ENCODE results near the gene TSPAN32.
"Not testable (repeated sequence)": the region's sequence is repeated elsewhere in the genome, so short reads cannot be mapped to it uniquely, and the experiment has no call there.

Gene TSPAN32

GRCh38 chr11:2343502-2343901 is 41.7 kb downstream of the TSPAN32 start:
- no peak for DNase-seq (ENCODE audit: low read depth)

DNA sequence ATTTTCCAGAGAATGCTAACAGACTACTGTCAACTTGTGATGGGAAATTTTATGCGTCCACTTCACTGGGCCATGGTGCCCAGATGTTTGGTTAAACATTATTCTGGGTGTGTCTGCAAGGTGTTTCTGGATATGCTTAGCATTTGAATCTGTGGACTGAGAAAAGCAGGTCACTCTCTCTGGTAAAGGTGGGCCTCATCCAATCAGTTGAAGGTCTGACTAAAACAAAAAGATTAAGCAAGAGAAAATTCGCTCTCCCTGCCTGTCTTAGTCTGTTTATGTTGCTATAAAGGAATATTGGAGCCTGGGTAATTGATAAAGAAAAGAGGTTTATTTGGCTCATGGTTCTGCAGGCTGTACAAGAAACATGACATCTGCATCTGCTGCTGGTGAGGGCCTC is 43.2 kb downstream of the TSPAN32 start:
- no peak for DNase-seq (ENCODE audit: low read depth)

DNA sequence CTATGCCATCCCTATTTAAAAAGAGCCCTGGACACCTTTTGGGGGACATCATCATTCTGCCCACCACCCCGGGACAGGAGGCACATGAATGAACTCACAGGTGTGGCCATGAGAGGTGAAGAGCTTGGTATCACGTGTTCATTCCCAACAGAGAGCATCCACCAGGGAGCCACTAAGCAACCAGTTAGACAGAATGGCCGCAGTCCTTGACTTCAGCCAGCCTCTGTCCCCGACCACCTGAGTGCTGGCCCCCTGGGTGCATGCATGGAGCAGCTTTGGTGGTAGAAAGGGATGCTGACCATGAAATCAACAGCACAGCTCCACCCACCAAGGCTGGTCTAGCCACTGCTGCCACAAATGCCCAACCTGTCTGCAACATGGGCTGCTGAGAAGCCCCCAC is 44.2 kb downstream of the TSPAN32 start:
- no peak for DNase-seq (ENCODE audit: low read depth)

DNA sequence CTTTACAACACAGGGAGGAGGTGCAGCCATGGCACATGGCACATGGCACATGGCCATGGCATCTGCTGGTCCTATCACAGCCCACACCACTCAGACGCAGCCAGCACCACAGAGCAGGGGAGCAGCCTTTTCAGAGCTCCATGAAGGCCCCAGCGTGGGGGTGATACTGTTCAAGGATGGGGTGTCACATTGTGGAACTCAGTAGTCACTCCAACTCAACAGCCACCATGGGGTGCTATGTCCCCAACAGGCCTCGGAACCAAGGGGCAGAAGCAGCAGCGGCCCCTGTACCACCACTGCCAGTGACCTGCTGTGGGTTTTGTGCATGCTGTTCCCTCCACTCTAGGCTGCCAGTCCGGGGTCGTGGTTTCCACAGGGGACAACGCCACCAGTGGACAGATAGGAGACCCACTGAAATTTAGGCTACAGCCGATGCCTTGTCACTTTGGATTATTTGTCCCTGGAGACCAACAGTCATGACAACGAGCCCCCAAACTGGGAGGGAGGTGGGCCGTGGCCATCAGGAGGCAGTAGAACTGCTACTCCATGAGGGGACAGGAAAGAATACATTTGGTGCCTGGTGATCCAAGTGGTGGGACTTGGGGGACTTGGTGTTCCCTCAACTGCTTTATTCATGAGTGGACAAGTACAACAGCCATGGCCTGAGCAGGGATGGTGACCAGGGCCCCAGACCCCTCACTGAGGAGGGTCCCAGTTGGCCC is 44.9 kb downstream of the TSPAN32 start:
- DNase-seq (ENCODE audit: low read depth): no peak

DNA sequence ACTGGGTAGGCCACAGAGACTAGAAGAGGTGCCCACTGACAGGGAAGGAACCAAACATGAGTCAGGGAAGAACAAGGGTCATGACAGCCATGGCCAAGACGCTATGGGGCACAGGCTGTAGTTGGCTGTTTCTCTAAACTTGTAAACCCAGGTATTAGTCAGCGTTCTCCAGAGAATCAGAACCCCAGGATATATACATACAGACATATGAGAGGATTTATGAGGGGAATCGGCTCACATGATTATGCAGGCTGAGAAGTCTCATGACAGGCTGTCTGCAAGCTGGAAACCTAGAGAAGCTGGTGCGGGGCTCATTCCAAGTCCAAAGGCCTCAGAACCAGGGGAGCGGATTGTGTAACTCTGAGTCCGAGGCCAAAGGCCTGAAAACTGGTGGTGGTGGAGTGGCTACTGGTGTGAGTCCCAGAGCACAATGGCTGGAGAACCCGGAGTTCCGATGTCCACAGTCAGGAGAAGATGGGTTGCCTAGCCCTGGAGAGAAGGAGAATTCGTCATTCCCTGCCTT is 45.6 kb downstream of the TSPAN32 start:
- no peak for DNase-seq (ENCODE audit: low read depth)

- DNase-seq (ENCODE audit: low read depth): no peak
Observed at GRCh38 chr11:2348986-2349385, 47.2 kb downstream of the TSPAN32 start.

GRCh38 chr11:2351701-2352100 is 49.9 kb downstream of the TSPAN32 start:
- DNase-seq (ENCODE audit: low read depth): no peak

GRCh38 chr11:2352420-2352819 is 50.6 kb downstream of the TSPAN32 start:
- DNase-seq (ENCODE audit: low read depth): no peak

DNA sequence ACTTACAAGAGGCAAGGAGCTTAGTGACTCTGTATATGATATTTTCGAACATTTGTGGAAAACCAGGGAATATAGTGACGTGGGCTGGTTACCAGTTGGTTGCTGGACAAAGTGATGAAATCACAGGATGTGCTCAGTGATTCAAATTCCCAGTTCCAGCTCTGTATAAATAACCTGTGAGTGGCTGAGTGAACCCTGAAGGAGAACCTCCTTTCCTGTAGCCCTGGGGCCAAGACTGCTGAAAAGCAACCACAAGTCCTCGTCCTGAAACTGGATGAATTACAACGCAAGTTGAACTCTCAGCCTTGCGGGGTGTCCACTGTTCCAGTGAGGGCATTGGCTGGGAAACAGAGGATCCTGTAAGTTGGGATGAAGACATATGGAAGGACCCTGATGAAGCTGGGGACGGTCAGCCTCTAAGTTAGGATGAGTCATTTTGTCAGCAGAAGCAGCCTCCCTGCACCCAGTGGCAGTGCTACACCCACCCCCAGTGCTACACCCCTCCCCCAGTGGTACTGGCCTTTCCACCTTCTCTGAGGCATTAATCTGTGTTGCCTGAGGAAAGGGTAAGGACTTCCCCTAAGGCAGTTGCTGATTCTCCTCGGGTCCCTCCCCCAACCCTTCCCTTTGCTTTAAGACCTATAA is 53.3 kb downstream of the TSPAN32 start:
- no peak for DNase-seq (ENCODE audit: low read depth)

GRCh38 chr11:2357246-2357645 is 55.4 kb downstream of the TSPAN32 start:
- no peak for DNase-seq (ENCODE audit: low read depth)

GRCh38 chr11:2357651-2358050 is 55.8 kb downstream of the TSPAN32 start:
- not testable (repeated sequence) for DNase-seq (ENCODE audit: low read depth)

DNA sequence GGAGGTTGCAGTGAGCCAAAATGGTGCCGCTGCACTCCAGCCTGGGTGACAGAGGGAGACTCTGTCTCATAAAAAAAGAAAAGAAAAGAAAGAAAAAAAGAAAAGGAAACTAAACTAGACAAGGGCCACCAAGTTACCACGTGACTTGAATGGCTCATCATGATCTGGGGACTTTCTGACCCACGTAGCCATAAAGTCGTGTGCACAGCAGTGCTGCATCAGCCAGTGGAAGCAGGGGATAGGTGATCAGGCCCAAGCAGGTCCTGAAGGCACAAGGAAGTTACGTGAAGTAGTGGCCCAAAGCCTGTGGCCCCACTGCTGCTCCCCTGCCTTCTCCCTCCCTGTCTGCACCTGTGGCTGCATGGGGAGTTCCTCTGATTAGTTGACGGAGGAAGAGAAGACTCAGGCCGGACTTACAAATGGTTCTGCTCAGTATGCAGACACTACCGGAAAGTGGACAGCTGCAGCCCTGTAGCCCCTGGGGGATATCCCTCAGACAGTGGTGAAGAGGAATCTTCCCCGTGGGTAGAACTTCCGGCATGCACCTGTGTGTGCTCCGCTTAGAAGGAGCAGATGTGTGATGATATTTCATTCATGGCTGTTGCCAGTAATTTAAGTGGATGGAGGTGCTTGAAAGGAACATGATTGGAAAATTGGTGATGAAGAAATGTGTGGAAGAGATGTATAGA is 57.1 kb downstream of the TSPAN32 start:
- DNase-seq (ENCODE audit: low read depth): no peak

DNA sequence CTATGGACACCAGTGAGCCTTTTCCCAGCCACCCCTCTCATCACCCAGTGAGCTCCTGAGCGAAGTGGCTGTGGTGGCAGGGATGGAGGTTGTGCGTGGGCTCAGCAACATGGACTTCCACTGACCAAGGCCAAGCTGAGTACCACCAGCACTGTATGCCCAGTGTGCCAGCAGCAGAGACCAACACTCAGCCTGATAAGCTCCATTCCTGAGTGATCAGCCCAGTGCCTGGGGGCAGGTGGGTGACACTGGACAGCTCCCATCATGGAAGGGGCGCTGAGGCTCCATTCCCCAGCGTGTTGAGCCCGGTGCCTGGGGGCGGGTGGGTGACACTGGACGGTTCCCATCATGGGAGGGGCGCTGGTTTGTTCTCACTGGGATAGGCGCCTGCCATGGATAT is 57.7 kb downstream of the TSPAN32 start:
- no peak for DNase-seq (ENCODE audit: low read depth)

DNA sequence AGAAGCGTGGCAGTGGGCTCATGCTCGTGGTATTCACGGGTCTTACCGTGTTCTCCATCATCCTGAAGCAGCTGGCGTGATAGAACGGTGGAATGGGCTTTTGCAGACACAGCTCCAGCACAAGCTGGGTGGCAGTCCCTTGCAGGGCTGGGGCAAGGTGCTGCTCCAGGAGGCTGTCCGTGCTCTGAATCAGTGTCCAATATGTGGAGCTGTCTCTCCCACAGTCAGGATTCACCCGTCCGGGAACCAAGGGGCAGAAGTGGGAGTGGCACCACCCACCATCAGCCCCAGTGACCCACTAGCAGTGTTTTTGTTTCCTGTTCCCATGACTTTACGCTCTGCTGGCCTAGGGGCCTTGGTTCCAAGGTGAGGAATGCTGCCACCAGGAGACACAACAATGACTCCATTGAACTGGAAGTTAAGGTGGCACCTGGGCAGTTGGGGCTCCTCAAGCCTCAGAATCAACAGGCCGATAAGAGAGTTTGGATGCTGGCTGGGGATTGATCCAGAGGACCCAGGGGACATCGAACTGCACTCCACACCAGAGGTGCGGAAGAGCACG is 58.3 kb downstream of the TSPAN32 start:
- DNase-seq (ENCODE audit: low read depth): no peak

GRCh38 chr11:2361565-2361964 is 59.8 kb downstream of the TSPAN32 start:
- no peak for DNase-seq (ENCODE audit: low read depth)

GRCh38 chr11:2362414-2362813 is 60.6 kb downstream of the TSPAN32 start:
- DNase-seq (ENCODE audit: low read depth): no peak

DNA sequence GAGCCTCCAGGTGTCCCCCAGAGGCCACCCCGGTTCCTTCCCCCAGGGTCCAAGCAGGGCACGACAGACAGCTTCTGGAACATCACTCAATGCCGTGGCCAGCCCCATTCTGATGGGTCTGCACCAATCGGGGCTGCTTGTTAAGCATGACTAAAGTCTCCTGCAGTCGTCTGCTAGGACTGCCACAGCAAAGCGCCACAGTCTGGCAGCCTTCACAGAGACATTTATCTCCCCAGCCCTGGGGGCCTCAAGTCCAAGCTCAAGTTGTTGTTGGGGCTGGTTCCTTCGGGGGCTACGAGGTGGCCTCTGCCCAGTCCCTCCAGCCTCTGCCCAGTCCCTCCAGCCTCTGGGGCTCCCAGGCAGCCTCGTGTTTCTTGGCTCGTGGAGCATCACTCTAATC is 61.3 kb downstream of the TSPAN32 start:
- DNase-seq (ENCODE audit: low read depth): no peak

- no peak for DNase-seq (ENCODE audit: low read depth)
Observed at GRCh38 chr11:2363577-2364370, 62.0 kb downstream of the TSPAN32 start.

DNA sequence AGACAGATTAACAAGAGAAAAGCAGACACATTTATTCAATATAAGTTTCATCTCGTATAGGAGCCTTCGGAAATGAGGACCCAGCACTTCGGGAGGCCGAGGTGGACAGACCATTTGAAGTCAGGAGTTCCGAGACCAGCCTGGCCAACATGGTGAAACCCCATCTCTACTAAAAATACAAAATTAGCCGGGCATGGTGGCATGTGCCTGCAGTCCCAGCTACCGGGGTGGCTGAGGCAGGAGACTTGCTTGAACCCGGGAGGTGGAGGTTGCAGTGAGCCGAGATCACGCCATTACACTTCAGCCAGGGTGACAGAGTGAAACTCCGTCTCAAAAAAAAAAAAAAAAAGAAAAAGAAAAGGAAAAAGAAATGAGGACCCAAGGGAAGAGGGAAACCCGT is 62.6 kb downstream of the TSPAN32 start:
- DNase-seq (ENCODE audit: low read depth): not testable (repeated sequence)

- DNase-seq (ENCODE audit: low read depth): no peak
Observed at GRCh38 chr11:2365571-2366210, 63.9 kb downstream of the TSPAN32 start.

DNA sequence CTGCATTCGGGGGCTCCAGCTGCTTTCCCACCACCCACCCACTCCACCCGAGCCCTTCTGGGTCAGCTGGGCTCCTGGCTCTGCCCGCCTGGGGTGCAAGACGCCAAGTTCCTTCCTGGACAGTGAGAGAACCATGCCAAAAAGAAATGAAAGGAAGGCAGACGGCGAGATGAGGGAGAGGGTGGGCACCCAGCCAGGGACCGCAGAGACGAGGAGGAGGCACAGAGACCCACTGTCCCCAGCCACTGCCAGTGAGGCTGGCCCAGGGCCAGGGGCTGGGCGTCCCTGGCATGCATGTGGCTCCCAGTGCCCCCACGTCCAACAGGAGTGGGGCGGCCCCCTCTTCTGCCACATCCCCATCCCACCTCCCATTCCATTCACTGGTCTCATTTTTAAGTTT is 64.5 kb downstream of the TSPAN32 start:
- DNase-seq (ENCODE audit: low read depth): no peak

All from GM04503 (cell line).